Aorta (tissue), 5 donors: ENCODE results near the gene NXN. TPM values are rescaled to one million over a fixed set of nuclear protein-coding genes. Genes with fewer than 3 reads are reported as not detected.

Experiments
- ATAC-seq: fragments of 200-7000 bp; cut with Tn5 transposase; one replicate; pipeline ENCODE4 v1.9.1; 2022; ENCODE audit warnings: moderate library complexity; ENCODE audit not compliant: low FRiP score
- DNase-seq, 2 donors: peaks; one replicate each; pipeline ENCODE4 v3.0.0-alpha.2; 2020
- H3K27ac ChIP-seq, 2 donors: one replicate each; pipeline ENCODE4 v1.5.1; 2013; ENCODE audit warnings: low read length in 2 of 2, mild to moderate bottlenecking in 2 of 2, moderate library complexity in 2 of 2, control low read depth in 1 of 2, inconsistent platforms in 1 of 2, low read depth in 1 of 2
- H3K27me3 ChIP-seq, 2 donors: one replicate each; pipeline ENCODE4 v1.6.1; 2013; ENCODE audit warnings: control low read depth in 1 of 2, low read length in 1 of 2, mild to moderate bottlenecking in 1 of 2, moderate library complexity in 1 of 2; ENCODE audit not compliant: insufficient read depth in 2 of 2, control insufficient read depth in 1 of 2
- H3K36me3 ChIP-seq, 2 donors: one replicate each; pipeline ENCODE4 v1.6.1; 2013; ENCODE audit warnings: control low read depth in 1 of 2, low read length in 1 of 2, mild to moderate bottlenecking in 1 of 2; ENCODE audit not compliant: insufficient read depth in 2 of 2, control insufficient read depth in 1 of 2
- H3K4me1 ChIP-seq, 2 donors: one replicate each; pipeline ENCODE4 v1.6.1; 2013; ENCODE audit warnings: low read length in 2 of 2, control low read depth in 1 of 2, mild to moderate bottlenecking in 1 of 2, moderate library complexity in 1 of 2; ENCODE audit not compliant: insufficient read depth in 2 of 2, control insufficient read depth in 1 of 2
- H3K4me3 ChIP-seq, 2 donors: one replicate each; pipeline ENCODE4 v1.5.1; 2013; ENCODE audit warnings: low read length in 2 of 2, control low read depth in 1 of 2, mild to moderate bottlenecking in 1 of 2
- H3K9me3 ChIP-seq: one replicate; pipeline ENCODE4 v1.6.1; 2013; ENCODE audit warnings: mild to moderate bottlenecking, low read length; ENCODE audit not compliant: control insufficient read depth
- WGBS, 2 donors: extraction: QIAGEN DNeasy Blood & Tissue Kit; methylation state at CpG; one replicate each; pipeline ENCODE4 v1.1.7; 2013; 5-methylcytosine and 5-hydroxymethylcytosine counted together
- intact Hi-C, 2 donors: fragments of 100-400 bp; cut with DNase I; formaldehyde crosslinking; loops; one replicate each; pipeline versions ENCODE4 v1.14.2 to v1.15.0; 2022
- polyA plus RNA-seq, 2 donors: library from polyadenylated mRNA; stranded (reverse); fragments of 200-250 nt; gene quantifications; one replicate each; pipeline ENCODE4 v1.2.3, GENCODE V29; 2013
- total RNA-seq, 2 donors: library from RNA; stranded (reverse); fragmentation: NEBNext Ultra II Directional; extraction: Animal tissue kit (Norgen Biotek cat#: 25700); gene quantifications; one replicate each; pipeline ENCODE4 v1.2.1, GENCODE V29; 2021
- donor health status: healthy with polysubstance abuse.
- donor health status: Bipolar disorder and iron deficiency.
- donor health status: DM: no; HTN: no; CAD: no.
- donor health status: DM: no; HTN: no; CAD: no.
- donor health status: DM: yes; HTN: yes; CAD: no.

Gene NXN
- total and polyA plus RNA-seq, 4 donors, result 13.0 to 41.0 (median 21.9) TPM

GRCh38 chr17:992933-993332 lies 13.4 kb upstream of the NXN start:
- intact Hi-C loops, result no loop called here
- 49 to 58% methylated on average over 13 of the region's 13 CpGs for whole genome bisulfite sequencing, 2 donors
- H3K27me3 ChIP-seq, result no peaks in the 10 kb centered on the region

GRCh38 chr17:988561-988960 lies 9.0 kb upstream of the NXN start:
- WGBS, 2 donors, result 91% methylated on average over 11 of the region's 11 CpGs
- DNase-seq (peak in 1 of 2 donors; percentile 14), ATAC-seq (no peak)
- Histone ChIP-seq H3K4me3 (no peak overlapping the region), H3K4me1 (no peaks in the 10 kb centered on the region), H3K9me3 (no peaks in the 10 kb centered on the region), H3K36me3 (no peaks in the 10 kb centered on the region), H3K27me3 (no peaks in the 10 kb centered on the region), H3K27ac (no peak overlapping the region)
- intact Hi-C loops, result no loop called here

More at GRCh38 chr17:992933-993332, 13.4 kb upstream of the NXN start:
- Histone ChIP-seq H3K4me1 (no peaks in the 10 kb centered on the region), H3K27ac (no peak overlapping the region), H3K9me3 (no peaks in the 10 kb centered on the region), H3K36me3 (no peaks in the 10 kb centered on the region), H3K4me3 (no peak overlapping the region)
- ATAC-seq (no peak), DNase-seq (no peak)

GRCh38 chr17:987931-988330 lies 8.4 kb upstream of the NXN start:
- intact Hi-C loops, result no loop called here
- Histone ChIP-seq H3K4me1 (no peaks in the 10 kb centered on the region), H3K9me3 (no peaks in the 10 kb centered on the region), H3K4me3 (no peak overlapping the region), H3K27ac (no peak overlapping the region), H3K27me3 (no peaks in the 10 kb centered on the region), H3K36me3 (no peaks in the 10 kb centered on the region)
- ATAC-seq (no peak), DNase-seq (peak in 1 of 2 donors; percentile 69)
- WGBS, 2 donors, result 93 to 95% methylated on average over 15 of the region's 15 CpGs

GRCh38 chr17:986322-986929 lies 6.8 kb upstream of the NXN start:
- Histone ChIP-seq H3K4me3 (no peak overlapping the region), H3K4me1 (no peaks in the 10 kb centered on the region), H3K27ac (no peak overlapping the region), H3K9me3 (no peaks in the 10 kb centered on the region), H3K27me3 (no peaks in the 10 kb centered on the region), H3K36me3 (no peaks in the 10 kb centered on the region)
- intact Hi-C loops, result no loop called here
- ATAC-seq (no peak), DNase-seq (peak in 1 of 2 donors; percentile 2)
- 86 to 89% methylated on average over 6 of the region's 6 CpGs for WGBS, 2 donors

DNA sequence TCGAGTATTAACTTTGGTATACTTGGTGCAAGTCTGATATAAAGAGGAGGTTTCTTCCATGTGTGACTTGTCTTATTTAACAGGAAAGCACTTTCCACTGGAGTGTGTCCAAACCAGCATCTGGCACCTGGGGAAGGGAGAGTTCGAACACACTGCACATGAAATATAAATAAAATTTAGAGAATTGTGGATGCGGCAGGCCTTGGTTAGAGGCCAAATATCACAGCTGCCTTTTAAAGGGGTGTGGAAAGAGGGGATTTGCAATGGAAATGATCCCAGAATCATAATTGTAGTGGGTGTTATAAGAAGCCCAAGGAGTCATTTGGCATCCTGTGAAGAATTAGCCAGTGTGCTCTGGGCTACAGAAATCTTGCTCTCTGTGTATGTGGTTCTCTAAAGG lies 4.3 kb upstream of the NXN start:
- no peak for ATAC-seq
- 71 to 77% methylated on average over 3 of the region's 3 CpGs for WGBS, 2 donors
- DNase-seq, result peak in 1 of 2 donors; percentile 9
- Histone ChIP-seq H3K36me3 (no peaks in the 10 kb centered on the region), H3K27ac (no peak overlapping the region), H3K9me3 (no peaks in the 10 kb centered on the region), H3K4me1 (no peaks in the 10 kb centered on the region), H3K27me3 (no peaks in the 10 kb centered on the region), H3K4me3 (no peak overlapping the region)
- intact Hi-C loops, result loop anchor here in 1 of 2 donors (5.0 kb wide), 1 partner anchor 572 kb away; a partner anchor contains a TSS

GRCh38 chr17:981292-981658 lies 1.7 kb upstream of the NXN start:
- ATAC-seq (no peak), DNase-seq (no peak)
- Histone ChIP-seq H3K4me1 (no peaks in the 10 kb centered on the region), H3K9me3 (no peaks in the 10 kb centered on the region), H3K27ac (no peak overlapping the region), H3K4me3 (no peak overlapping the region), H3K36me3 (no peaks in the 10 kb centered on the region), H3K27me3 (no peaks in the 10 kb centered on the region)
- intact Hi-C loops, result loop anchor here (1.0 to 5.0 kb wide), 3 partner anchors 186 to 569 kb away; a partner anchor contains a TSS
- 32 to 34% methylated on average over 10 of the region's 10 CpGs for whole genome bisulfite sequencing, 2 donors

- Histone ChIP-seq H3K36me3 (no peaks in the 10 kb centered on the region), H3K27me3 (no peaks in the 10 kb centered on the region), H3K9me3 (no peaks in the 10 kb centered on the region), H3K4me3 (no peak overlapping the region), H3K4me1 (no peaks in the 10 kb centered on the region), H3K27ac (peak overlapping the region in 1 of 2 donors; percentile 4)
- ATAC-seq, result peak; percentile 86
- intact Hi-C loops, result loop anchor here (1.0 to 5.0 kb wide), 3 partner anchors 185 to 568 kb away; a partner anchor contains a TSS
- peak; percentile 85 for DNase-seq
- 29 to 31% methylated on average over 43 of the region's 43 CpGs for WGBS, 2 donors
Measured at GRCh38 chr17:980406-981291, 1.1 kb upstream of the NXN start.

DNA sequence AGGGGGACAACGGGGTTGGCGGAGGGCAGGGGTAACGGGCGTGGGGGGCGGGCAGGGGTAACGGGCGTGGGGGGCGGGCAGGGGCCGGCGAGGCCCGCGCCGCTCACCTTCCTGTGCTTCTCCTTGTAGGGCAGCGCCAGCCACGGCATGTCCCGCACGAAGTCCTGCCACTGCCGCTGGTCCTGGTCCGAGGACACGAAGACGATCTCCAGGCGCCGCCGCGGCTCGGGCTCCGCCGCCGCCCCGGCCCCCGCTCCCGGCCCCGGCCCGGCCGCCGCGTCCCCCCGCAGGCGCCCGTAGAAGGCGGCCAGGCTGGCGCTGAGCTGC lies 401 bp downstream of the NXN start:
- intact Hi-C loops, result loop anchor here (10.0 kb wide), 2 partner anchors 94 to 104 kb away; no protein-coding TSS in a partner anchor
- H3K36me3 ChIP-seq, result no peaks in the 10 kb centered on the region
- ATAC-seq (peak; percentile 62), DNase-seq (peak in 1 of 2 donors; percentile 64)
- H3K4me1 ChIP-seq, result no peaks in the 10 kb centered on the region
- H3K27ac ChIP-seq, result no peak overlapping the region
- peak overlapping the region; percentile 49 to 57 for H3K4me3 ChIP-seq
- H3K9me3 ChIP-seq, result no peaks in the 10 kb centered on the region
- no peaks in the 10 kb centered on the region for H3K27me3 ChIP-seq
- WGBS, 2 donors, result 1% methylated on average over 25 to 41 of the region's 42 CpGs
